GM18526 (cell line): ENCODE results near the gene FAM43A.
A peak's percentile ranks its signal among the peaks of the same experiment; 100 is the strongest.

Experiments used
- POLR2A ChIP-seq: IDR thresholded peaks from 3 replicates; pipeline ENCODE4 v1.6.1; 2011; ENCODE audit not compliant: insufficient read length; ENCODE audit errors: extremely low read depth

Gene FAM43A

GRCh38 chr3:194685718-194686413, at the start of gene FAM43A:
TSS of gene FAM43A (plus strand) at chr3:194685883. CDS start at chr3:194686827, 944 bp downstream.
- TF ChIP-seq POLR2A, result peak; percentile 98

GRCh38 chr3:194637066-194637465, 48.6 kb upstream of the FAM43A start:
- no peak for TF ChIP-seq POLR2A

- no peak for TF ChIP-seq POLR2A
These were observed 47.9 kb upstream of the FAM43A start for GRCh38 chr3:194637541-194638400.

DNA sequence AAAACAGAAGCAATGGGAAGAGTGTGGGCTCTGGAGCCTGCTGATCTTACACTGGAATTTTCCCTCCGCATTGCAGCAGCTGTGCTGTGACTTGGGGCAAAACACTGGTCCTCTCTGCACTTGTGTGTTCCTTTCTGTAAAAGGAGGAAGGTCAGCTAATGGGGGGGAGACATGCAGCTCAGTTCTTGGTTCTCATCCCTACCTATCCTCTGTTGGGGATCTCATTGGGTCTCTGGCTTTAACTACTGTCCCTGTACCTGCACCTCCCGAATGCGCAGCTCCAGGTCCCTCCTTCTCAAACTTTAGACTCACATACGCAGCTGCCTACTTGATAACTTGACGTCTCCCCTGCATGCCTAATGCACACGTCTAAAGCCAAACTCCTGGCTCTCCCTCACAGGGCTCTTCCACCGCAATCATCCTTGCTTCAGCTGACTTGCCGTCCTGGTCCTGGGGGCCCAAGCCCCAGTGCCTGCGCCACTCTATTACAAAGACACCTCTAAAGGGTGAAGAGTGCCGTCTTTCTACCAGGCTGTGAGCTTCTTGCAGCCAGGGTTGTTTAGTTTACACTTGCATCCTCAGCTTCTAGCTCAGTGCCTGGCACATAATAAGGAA, 46.6 kb upstream of the FAM43A start:
- no peak for TF ChIP-seq POLR2A

DNA sequence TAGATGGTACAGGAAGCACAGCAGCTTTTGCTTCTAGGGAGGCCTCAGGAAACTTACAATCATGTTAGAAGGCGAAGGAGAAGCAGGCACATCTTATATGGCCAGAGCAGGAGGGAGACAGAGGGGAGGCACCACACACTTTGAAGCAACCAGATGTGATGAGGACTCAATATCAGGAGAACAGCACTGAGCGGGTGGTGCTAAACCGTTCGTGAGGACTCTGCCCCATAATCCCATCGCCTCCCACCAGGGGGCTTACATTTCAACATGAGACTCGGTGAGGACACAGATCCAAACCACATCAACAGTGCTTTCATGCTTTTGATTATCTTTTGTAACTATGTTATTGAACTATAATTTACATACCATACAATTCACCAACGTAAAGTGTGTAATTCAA, 44.9 kb upstream of the FAM43A start:
- TF ChIP-seq POLR2A, result no peak

GRCh38 chr3:194642769-194643168, 42.9 kb upstream of the FAM43A start:
- no peak for TF ChIP-seq POLR2A

GRCh38 chr3:194647747-194648146, 37.9 kb upstream of the FAM43A start:
- no peak for TF ChIP-seq POLR2A

- no peak for TF ChIP-seq POLR2A
These were observed 31.2 kb upstream of the FAM43A start for GRCh38 chr3:194654443-194654842.

DNA sequence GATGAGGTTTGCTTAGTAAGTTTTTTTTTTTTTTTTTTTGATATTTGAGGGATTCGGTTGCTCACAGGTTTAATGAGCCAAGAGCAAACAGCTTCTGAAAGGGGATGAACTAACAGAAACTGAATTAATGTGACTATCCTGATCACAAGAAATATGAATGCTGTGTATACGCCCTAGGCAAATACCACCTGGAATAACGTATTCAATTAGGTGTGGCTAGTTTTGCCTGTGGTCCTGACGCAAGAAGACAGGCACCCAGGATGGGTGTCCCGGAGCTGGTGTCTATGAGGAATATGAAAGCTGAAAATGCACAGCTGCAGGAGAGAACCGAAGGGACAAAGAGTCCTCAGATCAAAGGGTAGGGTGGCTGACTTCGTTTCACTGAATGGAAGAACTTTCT, 28.2 kb upstream of the FAM43A start:
- TF ChIP-seq POLR2A, result no peak

DNA sequence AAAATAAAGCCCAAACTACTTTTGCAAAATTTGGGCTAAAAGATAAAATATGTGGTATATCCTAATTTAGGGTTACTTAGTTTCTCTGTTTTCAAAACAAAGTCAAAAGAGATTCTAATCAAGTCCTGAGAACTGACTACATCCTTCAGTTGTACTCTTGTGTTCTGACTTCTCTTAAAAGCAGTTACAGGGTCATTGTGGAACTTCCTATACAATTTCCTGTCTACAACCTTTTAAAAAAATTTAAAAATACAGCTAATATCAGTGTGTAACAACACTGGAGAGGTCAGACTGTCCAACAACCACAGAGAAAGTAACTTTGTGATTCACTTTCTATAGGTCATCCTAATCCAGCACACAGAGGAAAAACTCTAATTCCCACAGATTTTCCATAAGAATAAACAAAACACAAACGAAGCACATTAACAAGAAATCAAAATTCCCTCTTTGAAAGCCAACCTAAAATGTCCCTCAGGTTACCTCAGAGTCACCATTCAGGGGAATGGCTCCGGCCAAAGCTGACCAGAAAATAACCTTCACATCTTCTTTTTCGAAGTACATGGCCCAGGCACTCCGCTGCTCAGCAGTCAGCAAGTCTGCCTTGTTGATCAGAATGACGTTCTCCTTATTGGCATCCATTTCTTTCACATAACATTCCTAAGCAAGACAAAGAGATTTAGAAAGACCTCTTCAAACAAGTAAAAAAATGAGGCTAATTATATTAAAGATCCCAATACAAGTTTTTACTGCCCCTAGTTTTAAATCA, 27.0 kb upstream of the FAM43A start:
- no peak for TF ChIP-seq POLR2A

DNA sequence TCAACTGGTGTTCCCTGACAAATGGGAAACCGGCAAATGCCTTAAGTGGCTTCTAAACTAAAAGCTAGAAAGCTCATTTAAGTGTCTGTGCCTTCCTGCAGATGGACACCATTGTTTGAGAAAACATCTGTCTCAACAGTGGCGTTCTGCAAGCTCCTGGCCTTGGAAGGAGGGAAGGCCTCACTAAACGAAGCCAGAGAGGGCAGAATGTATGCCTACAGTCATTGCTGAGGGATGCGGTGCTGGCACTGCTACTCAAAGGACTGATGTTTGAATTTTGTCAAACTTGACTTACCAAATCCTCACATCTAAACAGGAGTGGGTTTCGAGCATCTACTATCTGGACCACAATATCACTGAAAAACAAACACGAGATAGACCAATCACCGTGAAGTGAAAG, 25.9 kb upstream of the FAM43A start:
- TF ChIP-seq POLR2A, result no peak

- no peak for TF ChIP-seq POLR2A
These were observed 24.3 kb upstream of the FAM43A start for GRCh38 chr3:194661374-194661773.

GRCh38 chr3:194661946-194662345, 23.7 kb upstream of the FAM43A start:
- no peak for TF ChIP-seq POLR2A

- no peak for TF ChIP-seq POLR2A
These were observed 20.8 kb upstream of the FAM43A start for GRCh38 chr3:194664857-194665256.

GRCh38 chr3:194667363-194667762, 18.3 kb upstream of the FAM43A start:
- no peak for TF ChIP-seq POLR2A

DNA sequence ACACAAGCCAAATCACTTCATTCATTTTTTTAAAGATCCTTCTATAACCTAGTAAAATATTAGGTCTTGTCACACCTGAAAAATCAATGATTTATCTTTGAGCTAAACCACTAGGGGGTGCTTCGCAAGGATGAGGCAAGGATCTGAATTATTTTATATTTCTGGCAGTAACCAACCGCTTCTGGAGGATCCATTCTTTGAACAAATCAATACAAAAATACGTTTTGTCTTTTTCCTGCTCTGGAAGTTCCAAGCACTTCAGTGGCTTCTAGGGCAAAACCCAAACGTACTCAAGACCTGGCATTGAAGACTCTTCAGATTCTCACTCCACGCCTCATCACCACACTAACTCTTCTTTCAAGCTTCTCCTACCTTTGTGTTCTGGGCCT, 14.2 kb upstream of the FAM43A start:
- TF ChIP-seq POLR2A, result no peak
